OCI-M1 (cell line): ENCODE results near the gene LAMB3.
A peak's percentile ranks its signal among the peaks of the same experiment; 100 is the strongest.

Source experiments
- DNase-seq: peaks from one replicate; lab custom pipeline; 2025; lab: John Stamatoyannopoulos, UW

The LAMB3 gene

GRCh38 chr1:209617755-209618154 lies 34.5 kb downstream of the LAMB3 start:
- no peak for DNase-seq

DNA sequence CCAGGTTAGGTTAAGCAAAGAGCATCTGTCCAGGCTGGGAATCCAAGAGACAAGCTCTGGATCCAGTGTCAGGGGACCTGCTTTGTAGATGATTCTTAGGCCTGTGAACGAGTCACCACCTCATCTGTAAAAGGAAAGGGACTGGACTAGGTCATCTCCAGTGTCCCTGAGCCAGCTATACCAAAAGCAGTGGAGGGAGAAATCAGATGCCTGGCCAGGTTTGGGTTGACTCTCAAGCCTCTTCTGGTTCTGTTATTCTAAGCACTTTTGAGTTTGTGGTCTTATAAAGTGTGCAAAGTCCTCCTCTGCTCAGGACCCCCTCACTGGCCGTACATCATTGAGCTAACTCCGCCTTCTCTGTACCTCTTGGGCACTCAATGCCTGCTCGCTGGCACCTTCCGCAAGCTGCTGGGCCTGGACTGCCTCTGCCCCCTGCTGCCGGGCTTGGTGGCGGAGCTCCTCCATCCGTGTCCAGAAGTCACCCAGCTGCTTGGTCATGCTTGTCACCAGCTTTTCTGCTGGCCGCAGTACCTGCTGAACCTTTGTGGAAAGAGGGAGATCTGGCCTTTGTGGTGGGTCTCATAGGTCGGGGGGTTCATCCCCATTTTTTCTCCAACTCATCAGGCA lies 35.1 kb downstream of the LAMB3 start:
- DNase-seq = no peak

DNA sequence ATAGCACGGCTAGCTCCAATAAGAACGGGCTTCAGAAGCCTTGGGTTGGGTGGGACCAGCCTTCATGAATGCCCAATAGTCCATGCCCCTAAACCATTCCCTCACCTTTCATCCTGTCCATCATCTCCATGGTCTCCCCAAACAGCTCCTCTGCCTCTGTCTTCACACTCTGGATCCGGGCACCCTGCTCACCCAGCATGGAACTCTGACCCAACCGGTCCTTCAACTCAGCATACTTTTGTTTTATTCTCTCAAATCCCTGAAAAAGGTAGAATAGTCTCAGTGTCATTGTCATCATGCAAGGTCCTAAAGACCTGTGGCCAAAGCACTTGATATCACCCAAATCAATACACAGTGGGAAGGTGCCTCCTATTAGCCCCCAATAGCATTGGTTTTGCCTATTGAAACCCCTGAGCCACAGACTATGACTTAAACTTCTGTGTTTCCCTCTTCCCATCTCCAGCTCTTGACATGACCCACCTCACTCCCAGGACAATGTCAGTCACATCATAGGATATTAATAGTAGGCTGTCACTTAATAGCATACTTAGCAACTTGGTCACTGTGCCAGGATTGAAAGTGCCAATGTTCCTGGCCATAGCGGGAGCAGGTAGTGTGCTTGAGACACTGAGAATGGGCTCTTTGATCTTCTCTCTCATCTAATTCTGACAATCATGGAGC lies 35.7 kb downstream of the LAMB3 start:
- no peak for DNase-seq

DNA sequence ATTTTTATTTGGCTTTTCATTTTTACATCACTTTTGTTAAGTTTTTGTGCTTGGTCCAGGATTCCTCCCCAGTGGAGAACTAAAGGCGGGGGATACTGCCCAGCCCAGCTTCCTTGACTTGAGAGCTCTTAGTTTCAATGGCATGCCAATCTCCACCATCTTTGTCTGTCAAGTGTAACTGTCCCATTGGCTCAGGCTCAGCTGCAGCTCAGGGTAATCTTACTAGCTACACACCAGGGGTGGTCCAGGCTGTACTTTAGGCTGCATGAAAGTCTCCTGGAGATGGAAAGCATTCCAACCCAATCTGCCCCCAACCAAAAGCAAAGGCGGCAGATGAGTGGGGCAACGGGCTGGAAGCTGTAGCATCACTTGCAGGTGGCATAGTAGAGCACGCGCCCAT lies 37.3 kb downstream of the LAMB3 start:
- no peak for DNase-seq

DNA sequence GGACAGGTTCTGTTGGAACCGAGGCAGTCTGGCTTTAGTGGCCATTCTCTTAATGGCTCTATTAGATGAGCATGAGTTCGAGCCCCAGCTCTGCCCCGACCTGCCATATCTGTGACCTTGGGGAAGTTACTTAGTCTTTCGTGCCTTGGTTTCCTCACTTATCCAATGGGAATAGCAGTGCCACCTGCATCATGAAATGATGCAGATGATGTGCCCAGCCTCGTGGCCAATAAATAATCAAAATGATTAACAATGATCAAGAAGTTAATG lies 38.1 kb downstream of the LAMB3 start:
- no peak for DNase-seq

GRCh38 chr1:209613400-209614150 lies 38.6 kb downstream of the LAMB3 start:
- DNase-seq = no peak

DNA sequence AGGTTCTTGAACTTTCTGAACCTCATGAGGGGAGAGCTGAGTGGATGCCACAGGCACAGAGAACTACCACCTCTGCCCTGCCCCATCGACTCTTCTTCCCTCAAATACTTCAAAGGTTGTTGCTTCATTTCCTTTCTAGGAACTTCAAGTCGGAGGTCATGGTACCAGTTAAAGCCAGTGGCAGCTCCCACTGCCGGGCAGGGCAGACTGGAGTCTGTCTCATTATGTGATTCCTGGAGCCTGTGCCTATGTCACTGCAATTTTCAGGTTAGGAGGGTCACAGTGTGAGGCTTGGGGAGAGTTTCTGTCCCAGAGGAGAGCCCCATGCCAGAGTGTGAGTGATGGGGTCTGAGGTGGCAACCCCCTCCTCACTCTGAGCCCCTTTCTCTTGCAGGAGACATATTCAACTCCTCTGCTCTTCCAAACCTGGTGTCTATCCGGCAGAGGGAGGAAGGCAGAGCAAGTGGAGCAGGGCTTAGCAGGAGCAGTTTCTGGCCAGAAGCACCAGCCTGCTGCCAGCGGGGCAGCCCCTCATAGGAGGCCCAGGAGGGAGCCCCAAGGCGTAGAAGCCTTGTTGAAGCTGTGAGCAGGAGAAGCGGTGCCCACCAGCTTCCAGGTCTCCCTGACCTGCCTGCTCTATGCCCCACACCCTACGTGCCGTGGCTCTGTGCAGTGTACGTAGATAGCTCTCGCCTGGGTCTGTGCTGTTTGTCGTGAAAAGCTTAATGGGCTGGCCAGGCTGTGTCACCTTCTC lies 39.4 kb downstream of the LAMB3 start:
- no peak for DNase-seq

GRCh38 chr1:209611771-209612570 lies 40.3 kb downstream of the LAMB3 start:
- DNase-seq = no peak

GRCh38 chr1:209610631-209610905 lies 41.7 kb downstream of the LAMB3 start:
- no peak for DNase-seq

DNA sequence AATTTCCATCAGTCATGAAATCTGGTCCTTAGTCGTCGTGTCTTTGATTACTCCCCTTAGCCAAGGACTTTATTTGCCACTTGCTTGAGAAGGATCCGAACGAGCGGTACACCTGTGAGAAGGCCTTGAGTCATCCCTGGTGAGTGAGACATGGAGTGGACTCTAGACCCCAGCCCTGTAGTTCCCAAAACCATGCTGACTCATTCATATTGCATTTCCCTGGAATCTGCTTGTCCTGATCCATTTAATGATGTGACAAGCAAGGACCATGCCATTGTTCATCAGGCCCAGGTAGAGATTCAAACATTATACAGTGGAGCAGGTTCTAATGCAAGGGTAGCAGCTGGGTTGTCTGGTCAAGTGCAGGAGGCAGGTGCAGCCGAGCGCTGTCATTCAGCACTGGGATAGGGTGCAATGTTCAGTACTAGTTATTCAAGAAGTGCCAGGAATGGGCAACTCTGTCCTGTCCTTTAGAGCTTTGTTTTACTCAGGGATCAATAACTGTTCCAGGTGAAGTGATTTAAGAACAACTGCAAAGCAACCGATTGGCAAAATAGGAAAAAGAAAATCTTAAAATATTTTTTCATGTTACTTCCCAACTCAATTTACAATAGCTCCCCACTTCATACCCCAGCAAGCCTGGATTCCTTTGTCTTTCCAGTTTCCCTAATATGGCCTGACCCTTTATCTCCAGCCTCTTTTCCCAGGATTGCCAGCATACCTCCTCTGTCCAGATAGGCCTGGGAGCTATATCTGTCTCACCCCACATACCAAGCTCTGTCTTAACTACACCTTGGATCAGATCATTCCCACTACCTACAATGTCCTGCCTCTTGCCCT lies 42.2 kb downstream of the LAMB3 start:
- no peak for DNase-seq

DNA sequence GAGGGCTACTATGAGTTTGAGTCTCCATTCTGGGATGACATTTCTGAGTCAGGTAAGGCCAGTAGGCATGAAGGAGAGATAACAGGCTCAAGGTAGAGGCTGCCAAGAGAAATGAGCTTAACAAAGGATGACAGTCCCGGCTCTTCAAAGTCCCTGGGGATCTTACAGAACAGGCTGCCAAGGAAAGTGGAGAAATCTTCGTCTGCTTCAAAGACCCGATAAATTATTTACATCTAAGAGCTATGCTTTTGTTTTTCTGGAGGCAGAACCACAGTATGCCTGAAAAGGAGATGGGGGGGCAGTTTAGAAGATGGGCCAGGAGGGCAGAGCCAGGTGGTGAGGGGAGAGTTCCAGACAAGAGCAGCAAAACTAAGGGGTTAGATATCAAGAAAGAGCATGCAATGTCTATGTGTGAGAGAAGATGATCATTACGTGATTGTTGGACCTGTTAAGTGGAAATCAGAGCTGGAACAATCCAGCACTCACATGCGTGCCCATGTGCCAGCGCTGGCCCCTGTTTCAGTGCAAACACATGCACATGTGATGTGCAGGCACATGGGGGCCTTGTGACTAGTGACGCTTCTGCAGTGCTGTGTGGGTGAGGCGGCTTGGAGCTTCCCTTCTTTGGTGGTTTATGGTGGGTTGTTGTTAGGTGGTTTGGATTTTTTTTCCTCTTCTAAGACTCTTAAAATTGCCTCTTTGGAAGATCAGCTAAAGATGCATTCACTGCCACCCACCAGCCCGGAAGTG lies 43.0 kb downstream of the LAMB3 start:
- DNase-seq = no peak

DNA sequence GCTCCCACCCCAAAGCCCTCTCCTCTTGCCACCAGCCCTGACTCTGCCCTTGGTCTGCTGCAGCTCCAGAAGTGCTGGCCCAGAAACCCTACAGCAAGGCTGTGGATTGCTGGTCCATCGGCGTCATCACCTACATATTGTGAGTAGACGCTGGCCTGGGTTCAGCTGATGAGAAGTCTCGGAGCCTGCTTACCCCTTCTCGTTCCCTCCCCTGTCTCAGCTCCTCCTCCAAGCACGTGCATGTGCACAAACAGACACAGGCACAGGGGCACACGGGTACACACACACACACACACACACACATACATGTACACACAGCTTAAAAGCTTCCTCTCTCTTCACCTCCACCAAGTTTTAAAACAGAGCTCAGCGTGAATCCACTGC lies 44.4 kb downstream of the LAMB3 start:
- DNase-seq = no peak

DNA sequence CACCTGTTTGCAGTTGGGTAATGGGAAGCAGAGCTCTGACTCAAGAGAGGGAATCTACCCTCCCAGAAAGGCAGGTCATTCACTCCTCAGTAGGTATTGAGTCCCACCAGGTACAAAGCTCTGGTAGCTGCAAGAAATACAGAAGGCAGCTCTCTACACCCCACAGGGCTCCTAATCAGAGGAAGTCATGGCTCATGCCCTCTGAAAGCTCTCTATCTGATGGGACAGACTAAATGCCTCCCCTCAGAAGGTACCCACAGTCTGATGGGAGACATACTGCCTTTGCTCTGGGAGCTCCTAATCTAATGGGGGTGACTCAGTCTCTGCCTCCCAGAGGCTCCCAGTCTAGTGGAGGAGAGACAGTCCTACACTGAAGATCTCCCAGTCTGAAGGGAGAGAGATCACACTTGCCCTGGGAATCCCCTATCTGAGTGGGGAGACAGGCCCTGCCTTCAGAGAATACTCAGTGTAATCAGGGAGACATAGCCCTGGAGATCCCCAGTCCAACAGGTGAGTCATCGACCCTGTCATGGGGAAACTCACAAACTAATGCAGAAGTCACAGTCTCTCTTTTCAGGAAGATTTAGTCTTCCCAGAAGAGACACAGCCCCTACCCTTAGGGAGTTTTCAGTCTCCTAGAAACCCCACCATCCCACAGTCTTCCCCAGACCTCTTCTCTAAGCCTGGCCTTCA lies 45.0 kb downstream of the LAMB3 start:
- DNase-seq = no peak

- no peak for DNase-seq
Measured at GRCh38 chr1:209603877-209604276, 48.3 kb downstream of the LAMB3 start.

DNA sequence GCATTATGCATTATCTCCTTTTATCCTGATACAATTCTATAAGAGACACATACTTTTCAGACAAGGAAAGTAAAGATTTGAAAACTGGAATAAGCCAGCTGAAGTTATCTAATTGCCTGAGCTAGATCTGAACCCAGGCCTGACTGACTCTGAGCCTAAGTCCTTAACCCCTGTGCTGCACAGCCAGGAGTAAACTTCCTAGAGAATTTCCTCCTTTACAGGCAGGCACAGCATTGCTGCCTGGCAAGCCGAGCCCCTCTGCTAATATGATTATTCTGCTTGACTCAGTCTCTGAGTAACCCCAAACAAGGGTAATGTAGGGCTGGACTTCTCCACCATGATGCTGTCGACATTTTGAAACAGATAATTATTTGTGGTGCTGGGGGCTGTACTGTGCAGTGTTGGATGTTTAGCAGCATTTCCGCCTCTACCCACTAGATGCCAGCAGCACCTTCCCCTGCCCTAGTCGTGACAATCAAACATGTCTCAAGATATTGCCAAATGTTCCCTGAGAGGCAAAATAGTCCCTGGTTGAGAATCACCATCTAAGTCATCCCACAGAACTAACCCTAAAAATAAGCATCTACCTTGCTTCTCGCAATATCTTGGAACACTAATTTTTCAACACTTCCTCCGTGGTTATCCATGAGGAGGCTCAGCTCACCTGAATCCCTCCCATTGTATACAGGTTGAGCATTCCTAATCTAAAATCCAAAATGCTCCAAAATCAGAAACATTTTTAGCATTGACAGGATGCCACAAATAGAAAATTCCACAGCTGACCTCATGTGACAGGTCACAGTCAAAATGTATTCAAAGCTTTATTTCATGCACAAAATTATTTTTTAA lies 50.2 kb downstream of the LAMB3 start:
- DNase-seq = peak; percentile 56

GRCh38 chr1:209600541-209600940 lies 51.7 kb downstream of the LAMB3 start:
- DNase-seq = no peak

DNA sequence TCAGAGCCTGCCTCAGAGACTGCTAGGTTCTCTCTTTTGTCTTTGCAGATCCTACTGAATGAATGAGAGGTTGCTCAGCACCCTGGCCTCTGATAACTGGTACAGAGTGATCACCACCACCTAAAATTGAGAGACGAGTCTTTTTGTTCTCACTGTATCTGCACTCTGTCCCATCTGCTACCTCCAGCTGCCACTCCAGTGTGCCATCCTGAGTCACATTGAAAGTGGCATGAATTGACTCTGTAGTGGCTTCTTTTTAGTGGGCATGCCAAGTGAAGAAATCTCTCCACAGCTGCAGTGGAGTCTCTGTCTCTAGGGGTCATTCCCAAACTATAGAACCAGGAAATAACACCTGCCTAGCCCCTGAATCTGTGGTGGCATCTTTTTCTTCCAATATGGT lies 54.0 kb downstream of the LAMB3 start:
- no peak for DNase-seq

- no peak for DNase-seq
Measured at GRCh38 chr1:209597499-209597898, 54.7 kb downstream of the LAMB3 start.
